ENCODE measurements around the gene RPS6KB2.

RPS6KB2 gene

DNA sequence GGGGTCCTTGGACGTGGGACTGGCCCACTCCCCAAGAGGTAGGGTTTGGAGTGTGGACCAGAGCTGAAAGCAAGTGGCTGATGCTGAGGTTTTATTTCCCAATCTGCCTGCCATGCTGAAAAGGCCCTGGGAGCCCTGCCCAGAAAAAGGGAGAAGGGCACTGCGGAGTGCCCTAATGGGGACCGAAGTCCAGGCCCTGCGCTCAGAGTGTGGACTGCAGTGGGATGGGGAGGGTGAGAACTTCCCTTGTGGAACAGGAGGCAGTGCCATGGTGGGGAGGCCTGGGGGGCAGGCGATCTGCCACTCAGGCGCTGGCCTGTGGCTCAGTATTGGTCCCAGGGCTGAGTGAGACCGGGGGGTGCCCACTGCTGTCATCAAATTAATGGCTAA is 19.9 kb downstream of the RPS6KB2 start:
- FAIRE-seq = no peak
- TF ChIP-seq, protein P1, sequence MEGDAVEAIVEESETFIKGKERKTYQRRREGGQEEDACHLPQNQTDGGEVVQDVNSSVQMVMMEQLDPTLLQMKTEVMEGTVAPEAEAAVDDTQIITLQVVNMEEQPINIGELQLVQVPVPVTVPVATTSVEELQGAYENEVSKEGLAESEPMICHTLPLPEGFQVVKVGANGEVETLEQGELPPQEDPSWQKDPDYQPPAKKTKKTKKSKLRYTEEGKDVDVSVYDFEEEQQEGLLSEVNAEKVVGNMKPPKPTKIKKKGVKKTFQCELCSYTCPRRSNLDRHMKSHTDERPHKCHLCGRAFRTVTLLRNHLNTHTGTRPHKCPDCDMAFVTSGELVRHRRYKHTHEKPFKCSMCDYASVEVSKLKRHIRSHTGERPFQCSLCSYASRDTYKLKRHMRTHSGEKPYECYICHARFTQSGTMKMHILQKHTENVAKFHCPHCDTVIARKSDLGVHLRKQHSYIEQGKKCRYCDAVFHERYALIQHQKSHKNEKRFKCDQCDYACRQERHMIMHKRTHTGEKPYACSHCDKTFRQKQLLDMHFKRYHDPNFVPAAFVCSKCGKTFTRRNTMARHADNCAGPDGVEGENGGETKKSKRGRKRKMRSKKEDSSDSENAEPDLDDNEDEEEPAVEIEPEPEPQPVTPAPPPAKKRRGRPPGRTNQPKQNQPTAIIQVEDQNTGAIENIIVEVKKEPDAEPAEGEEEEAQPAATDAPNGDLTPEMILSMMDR (IDR thresholded peaks at IDR 0.05; ENCODE audit: insufficient read depth, missing control alignments) = no peak

DNA sequence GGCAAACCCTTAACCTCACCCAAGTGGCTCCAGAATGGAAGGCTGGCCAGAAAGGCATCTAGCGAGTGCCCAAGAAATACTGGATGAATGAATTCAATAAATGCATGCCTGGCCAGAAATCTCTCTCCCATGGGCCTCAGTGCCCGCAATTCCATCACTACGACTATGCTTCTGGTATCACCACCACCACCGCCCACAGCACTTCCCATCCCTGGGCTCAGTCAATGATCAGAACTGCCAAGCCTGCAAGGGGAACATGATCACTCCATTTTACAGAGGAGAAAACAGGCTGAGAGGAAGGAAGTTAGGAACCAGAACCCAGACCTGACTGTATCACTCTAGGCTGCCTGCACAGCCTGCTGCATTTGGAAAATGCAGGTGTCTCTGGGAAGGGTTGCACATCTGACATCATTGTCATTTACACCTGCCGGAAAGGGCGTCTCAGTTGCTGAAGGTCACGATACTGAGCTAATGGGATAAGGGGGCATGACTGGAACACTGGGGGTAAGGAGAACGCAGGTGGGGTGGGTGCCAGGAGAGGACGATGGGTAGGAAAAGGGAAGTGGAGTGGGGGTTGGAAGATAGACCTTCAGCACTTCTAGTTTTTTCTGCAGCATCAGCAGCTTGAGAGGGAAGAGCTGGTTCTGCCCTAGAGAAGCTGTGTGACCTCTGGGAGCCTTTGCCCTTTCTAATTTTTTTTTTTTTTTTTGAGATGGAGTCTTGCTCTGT is 21.0 kb downstream of the RPS6KB2 start:
- FAIRE-seq = no peak
- TF ChIP-seq, protein P1 (IDR thresholded peaks at IDR 0.05; ENCODE audit: insufficient read depth, missing control alignments) = no peak
- no peak for DNase-seq (ENCODE audit: insufficient read length, low spot score)

More for the DNA sequence above, 19.9 kb downstream of the RPS6KB2 start:
- no peak for DNase-seq (ENCODE audit: insufficient read length, low spot score)

DNA sequence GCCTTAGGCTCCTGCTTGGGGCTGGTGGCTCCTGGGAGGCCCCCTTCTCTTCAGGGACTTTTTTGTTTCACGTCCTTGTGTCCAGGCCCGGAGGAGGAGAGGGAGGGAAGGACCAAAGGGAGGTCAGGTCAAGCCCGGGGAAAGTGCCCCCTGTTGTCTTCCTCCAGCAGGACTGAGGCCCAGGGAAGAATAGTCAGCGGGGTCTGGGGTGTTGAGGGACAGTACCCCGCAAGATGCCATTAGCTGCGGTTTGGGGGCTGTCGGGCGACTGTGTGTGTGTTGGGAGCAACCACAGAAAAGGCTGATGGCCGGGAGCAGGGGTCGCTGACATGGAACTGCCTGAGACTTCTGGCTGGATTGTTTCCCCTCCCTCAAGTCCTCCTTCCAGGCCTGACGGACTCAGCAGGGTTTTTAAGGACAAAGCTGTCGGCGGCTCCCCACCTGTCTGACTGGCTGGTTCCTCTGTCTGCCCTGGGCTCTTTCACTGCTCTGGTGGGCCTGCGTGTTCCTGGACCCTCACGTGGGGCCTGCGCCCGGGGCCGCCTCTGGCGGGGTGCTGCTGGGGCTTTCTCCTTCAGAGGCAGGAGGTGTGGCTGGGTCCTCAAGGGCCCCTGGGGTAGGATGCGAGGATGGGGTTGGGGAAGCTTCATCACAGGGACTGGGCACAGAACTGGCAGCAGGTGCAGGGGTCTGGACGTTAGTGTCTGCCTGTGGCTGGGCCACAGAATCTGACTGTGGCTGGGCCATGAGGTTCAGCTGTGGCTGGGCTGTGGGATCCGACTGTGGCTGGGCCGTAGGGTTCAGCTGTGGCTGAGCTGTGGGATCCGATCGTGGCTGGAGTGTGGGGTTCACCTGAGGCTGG is 22.7 kb downstream of the RPS6KB2 start:
- DNase-seq (ENCODE audit: insufficient read length, low spot score) (no peak), FAIRE-seq (no peak)
- TF ChIP-seq, protein P1 (IDR thresholded peaks at IDR 0.05; ENCODE audit: insufficient read depth, missing control alignments) = no peak

DNA sequence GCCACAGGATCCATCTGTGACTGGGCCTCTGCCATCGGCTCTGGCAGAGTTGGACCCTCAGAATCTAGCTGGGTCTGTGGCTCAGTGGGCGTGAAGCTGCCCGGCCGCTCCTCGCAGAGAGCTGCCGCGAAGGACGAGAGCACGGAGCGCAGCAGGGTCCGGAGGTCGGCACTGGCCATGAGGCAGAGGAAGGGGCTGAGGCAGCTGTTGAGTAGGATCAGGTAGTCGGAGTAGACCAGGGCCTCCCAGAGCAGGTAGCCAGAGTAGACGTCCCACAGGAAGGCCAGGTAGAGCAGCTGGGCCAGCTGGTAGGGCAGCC is 23.3 kb downstream of the RPS6KB2 start:
- FAIRE-seq = no peak
- TF ChIP-seq, protein P1 (IDR thresholded peaks at IDR 0.05; ENCODE audit: insufficient read depth, missing control alignments) = no peak
- no peak for DNase-seq (ENCODE audit: insufficient read length, low spot score)

DNA sequence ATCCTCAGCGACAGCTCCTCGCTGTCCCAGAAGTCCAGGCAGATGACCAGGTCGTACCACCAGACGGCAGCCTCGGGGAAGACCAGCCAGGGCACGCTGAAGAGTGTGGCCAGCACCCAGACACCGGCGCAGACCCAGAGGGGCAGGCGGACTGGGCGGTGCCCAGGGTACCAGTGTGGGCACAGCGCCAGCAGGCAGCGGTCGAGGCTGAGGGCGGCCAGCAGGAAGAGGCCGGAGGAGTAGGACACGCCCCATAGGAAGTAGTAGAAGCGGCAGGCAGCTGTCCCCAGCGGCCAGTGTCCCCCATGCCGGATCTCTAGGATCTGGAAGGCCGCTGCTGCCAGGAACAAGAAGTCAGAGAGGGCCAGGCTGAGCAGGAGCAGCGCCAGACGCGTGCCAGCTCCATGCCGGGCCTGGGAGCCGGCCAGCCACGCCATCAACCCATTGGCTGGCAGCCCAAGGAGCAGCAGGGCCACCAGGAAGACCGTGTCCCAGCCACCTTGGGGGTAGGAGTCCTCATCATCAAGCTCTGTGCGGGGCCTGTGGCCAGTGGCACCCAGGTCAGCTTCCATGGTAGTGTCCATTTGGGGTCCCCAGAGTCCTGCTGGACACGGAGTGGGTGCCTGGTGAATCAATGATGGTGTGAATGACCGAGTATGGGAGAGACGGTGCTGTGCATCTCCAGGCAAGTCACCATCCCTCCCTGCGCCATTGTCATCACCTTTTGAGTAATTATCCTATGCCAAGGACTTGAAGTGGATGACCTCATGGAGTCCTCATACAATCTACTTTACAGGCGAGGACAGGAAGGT is 24.1 kb downstream of the RPS6KB2 start, which contains the start of gene GPR152:
Gene GPR152 (minus strand): TSS at position 589 of the 812 bp plus-strand sequence. CDS start 5 bp downstream, at position 584.
- DNase-seq (ENCODE audit: insufficient read length, low spot score) (no peak), FAIRE-seq (no peak)
- TF ChIP-seq, protein P1 (IDR thresholded peaks at IDR 0.05; ENCODE audit: insufficient read depth, missing control alignments) = no peak

DNA sequence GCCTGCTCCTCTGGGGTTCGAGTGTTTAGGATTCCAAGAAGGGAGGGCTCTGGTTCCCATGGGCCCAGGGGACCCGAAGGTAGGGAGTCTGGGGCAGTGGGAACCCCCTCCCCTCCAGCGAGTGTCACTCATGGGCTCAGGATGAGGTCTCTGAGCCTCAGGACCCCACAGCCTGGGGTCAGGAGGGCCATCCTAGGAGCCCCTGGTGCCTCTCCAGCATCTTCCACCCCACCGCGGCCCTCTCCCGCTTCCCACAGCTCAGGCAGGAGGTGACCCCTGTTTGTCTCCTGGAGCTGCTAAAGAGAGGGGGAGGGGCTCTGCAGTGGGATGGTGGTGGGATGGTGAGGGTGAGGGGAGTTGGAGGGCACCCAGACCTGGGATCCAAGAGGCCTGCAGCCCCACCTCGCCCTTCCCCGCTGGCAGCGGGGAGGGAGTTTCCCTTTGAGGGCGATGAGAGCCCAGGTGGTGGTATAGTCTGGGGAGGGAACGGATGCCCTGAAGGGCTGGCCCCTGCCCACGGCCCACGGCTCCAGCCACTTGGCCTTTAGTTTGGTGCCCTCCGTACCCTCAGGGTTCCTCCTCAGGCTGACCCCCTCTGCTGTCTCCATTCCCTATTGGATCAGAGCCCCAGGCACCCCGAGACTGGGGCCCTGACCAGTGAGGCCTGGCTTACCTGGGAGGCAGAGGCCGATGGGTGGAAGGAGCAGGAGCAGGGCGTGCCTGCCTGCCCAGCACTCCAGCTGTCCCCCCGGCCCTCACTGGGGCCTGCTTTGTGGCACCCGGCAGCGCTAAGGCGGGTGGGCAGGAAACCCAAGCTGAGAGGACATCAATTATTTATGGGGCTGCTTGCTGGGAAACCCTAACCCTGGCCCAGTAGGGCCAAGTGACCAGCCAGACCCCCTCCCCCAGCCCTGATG is 25.8 kb downstream of the RPS6KB2 start:
- TF ChIP-seq, protein P1 (IDR thresholded peaks at IDR 0.05; ENCODE audit: insufficient read depth, missing control alignments) = no peak
- DNase-seq (ENCODE audit: insufficient read length, low spot score) = no peak

More for the DNA sequence above, 25.8 kb downstream of the RPS6KB2 start:
- no peak for FAIRE-seq

Data from D721Med (cell line).